T-helper 2 cell (primary cell): ENCODE results near the gene SLC47A2.

Experiments used
- DNase-seq, 5 experiments: peaks; one replicate each; pipeline versions ENCODE4 v3.0.0 to v3.0.0-alpha.2; 2012 to 2022

Gene SLC47A2

GRCh38 chr17:19726631-19727376 is 10.4 kb upstream of the SLC47A2 start:
- DNase-seq: no peak

DNA sequence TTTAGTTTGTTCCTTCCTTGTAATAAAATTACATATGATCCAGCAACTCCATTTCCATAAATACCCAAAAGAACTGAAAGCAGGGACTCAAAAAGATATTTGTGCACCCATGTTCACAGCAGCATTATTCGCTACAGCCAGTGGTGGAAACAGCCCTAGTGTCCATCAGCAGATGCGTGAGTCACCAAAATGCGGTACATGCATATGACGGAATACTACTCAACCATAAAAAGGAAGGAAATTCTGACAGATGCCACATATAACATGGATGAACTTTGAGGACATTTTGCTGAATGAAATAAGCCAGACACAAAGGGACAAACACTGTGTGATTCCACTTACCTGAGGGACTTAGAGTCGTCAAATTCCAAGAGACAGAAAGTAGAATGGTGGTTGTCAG is 9.1 kb upstream of the SLC47A2 start:
- no peak for DNase-seq

DNA sequence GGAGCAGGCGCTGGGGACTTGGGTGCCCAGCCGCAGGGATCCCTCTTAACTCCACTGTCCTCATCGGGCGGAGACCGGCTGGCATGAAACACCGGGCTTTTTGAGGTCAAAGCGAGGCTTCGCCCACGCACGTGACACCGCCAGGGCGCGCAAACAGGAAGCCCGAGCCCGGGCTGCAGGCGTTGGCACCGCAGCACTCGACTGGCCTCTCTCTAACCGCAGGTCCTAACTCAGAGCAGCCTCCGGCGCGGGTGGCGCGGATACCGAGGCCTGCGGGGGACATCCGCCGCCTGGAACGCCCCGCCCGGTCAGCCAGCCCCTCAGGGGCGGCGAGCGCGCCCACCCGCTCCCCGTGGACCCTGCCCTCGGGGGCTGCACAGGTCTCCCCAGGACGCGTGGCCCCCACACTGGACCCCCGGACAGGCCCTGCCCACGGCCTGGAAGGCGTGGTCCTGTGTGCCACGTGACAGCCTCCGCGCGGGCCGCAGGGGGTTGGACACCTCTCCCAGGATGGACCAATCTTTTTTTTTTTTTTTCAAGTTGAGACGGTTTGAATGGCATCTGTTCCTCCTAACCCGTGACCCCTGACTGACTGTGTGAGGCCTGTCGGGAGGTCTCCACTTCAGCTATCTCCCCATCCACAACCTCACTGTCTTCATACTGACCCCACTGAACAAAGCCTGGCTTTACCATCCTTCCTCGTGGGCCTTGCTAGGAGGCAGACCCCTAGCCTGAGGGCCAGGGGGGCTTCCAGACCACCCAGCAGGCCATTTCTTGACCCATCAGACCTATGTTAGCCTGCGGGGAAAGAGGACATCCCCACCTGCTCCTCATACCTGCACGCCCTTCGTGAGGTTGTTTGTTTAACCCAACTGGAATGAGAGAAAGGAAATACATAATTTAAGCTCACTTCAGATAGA is 8.4 kb upstream of the SLC47A2 start:
- DNase-seq: peak in 3 of 5 experiments; percentile 34 to 69 (median 36)

DNA sequence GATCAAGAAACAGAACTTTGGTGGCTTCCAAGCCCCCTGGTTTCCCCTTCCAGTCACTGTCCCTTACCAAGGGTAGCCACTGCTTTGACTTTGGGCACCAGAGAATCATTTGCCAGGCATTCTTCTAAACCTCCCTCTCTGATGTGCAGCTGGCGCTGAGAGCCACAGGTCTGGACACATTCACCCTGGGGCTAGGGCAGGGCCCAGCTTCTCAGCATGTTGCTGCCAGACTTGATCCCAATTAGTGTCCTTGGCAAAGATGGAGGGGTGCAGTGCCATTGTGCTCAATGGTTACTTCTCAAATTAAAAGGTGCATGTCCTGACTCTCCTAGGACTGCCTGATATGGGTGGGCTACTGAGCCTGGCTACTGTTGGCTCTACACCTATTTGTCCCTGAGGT is 7.6 kb upstream of the SLC47A2 start:
- DNase-seq: no peak

- no peak for DNase-seq
These were observed 4.4 kb upstream of the SLC47A2 start for GRCh38 chr17:19720631-19721426.

- DNase-seq: no peak
These were observed 3.8 kb upstream of the SLC47A2 start for GRCh38 chr17:19720210-19720475.

DNA sequence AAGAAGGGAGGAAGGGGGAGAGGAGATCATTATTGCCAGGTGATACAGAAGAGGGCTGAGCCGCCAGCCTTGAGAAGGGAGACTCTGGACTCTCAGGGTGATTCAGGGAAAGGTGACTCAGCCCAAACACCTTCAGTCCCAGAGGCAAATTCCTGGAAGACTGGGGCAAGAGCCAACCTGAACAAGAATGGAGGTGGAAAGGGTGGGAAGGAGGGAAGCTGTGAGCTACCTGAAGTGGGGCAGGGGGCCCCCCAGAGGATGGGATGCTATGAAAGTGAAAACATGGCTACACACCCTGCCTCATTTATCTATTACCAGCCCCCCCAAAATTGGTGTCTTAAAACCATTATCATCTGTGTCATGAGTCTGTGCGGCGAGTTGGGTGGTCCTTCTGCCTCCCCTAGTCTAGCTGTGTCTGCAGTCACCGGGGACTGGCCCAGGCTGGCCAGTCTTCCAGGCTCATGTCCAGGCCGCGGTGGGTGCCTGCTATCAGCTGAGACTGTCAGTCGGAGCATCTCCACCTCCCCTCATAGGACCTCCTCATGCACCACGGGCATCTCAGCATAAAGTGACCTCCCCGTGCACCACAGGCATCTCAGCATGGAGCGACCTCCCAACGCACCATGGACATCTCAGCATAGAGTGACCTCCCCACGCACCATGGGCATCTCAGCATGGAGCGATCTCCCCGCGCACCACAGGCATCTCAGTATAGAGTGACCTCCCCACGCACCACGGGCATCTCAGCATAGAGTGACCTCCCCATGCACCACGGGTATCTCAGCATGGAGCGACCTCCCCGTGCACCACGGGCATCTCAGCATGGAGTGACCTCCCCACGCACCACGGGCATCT is 3.2 kb upstream of the SLC47A2 start:
- DNase-seq: no peak

GRCh38 chr17:19718613-19719354 is 2.4 kb upstream of the SLC47A2 start:
- DNase-seq: no peak

- DNase-seq: no peak
These were observed 1.7 kb upstream of the SLC47A2 start for GRCh38 chr17:19718041-19718612.

- DNase-seq: no peak
These were observed 1.1 kb upstream of the SLC47A2 start for GRCh38 chr17:19717411-19717908.

- DNase-seq: no peak
These were observed 612 bp upstream of the SLC47A2 start for GRCh38 chr17:19717031-19717360.

- DNase-seq: no peak
These were observed 1.6 kb downstream of the SLC47A2 start for GRCh38 chr17:19714542-19715411.

- DNase-seq: no peak
These were observed 2.5 kb downstream of the SLC47A2 start for GRCh38 chr17:19713901-19714361.

GRCh38 chr17:19713462-19713861 is 2.9 kb downstream of the SLC47A2 start:
- DNase-seq: no peak

- no peak for DNase-seq
These were observed 3.9 kb downstream of the SLC47A2 start for GRCh38 chr17:19712436-19713004.

- no peak for DNase-seq
These were observed 6.5 kb downstream of the SLC47A2 start for GRCh38 chr17:19709841-19710240.

DNA sequence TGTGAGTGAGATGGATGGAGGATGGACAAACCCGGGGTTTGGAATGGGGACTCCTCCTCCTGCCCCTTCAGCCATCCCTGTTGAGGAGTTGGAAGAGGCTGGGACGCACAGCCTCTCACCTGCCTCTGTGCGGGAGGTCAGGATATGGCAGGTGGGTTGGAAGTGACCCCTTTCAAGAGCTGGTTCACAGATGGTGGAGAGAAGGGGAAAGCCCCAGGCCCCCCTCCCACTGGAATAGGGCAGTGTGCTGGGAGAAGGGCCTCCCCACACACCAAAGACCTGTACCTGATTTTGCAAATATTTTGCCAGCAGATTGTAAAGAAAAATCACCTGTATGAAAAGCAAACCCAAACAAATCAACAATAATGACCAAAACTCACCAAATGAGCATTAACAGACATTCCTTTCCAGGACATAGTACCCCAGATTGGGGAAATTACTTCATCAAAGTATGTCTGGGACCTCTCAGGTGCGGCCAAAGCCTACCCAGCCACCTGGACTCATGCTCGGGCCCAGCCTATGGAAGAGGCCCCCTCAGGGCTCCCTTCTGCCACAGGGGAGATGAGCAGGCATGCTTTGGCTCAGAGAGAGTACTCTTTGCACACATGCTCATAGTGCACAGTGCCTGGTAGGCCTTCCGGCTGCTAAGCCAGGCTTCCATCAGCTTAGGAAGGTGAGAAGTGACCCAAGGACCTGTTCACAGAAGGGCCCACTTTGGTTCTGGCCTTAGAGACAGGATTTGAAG is 7.8 kb downstream of the SLC47A2 start:
- DNase-seq: no peak

DNA sequence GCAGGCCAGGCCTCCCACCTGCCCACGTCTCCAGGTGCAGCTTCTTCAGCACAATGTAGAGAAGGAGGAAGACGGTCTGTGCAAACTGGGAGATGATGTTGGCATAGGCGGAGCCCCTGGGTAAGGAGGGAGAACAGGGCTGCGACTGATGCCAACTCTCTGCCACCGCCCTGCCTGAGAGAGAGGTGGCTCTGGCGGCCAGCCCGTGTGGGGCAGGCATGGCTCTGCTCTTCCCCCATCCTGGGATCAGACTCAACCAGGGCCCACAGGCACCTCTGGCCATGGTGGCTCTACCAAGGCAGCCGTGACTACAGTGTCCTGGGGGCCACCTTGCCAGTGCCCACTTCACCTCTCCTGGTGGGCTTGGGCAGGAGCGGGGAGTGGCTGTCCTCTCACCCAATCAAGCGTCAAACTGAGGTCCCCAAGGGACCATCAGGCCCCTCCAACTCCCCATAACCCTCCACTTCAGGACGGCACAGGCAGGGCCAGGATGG is 8.6 kb downstream of the SLC47A2 start:
- DNase-seq: no peak
